PC-9 (cell line): ENCODE measurements around the gene JAG1.

Source experiments
- EZH2 ChIP-seq: fragments of 200-600 bp; sonication (generic); IDR thresholded peaks from 2 replicates; pipeline ENCODE4 v1.8.0; 2017; ENCODE audit warnings: antibody characterized with exemption, low read depth
- TF ChIP-seq, protein P1 (sequence below): fragments of 200-600 bp; sonication (generic); conservative IDR thresholded peaks from 2 replicates; pipeline ENCODE4 v1.6.1; 2017; ENCODE audit warnings: mixed run types, antibody characterized with exemption, mild to moderate bottlenecking, moderate library complexity

DNA sequence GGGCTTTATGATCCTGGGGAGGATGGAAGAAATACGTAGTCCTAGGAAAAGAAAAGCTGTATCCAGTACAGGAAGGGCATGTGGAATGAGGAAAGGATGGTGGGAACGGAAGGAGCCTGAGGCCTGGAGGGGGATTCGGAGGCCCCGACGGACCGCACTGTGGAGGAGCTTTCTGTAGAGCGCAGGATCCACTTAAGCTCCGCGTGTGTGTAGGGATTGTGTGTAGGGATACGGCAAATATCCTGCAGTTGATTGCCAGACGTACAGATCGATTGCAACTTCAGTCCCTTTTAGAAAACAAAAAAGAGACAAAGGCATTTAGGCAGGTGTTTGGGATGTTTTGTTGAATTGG, 32.6 kb upstream of the JAG1 start:
- TF ChIP-seq, protein P1, sequence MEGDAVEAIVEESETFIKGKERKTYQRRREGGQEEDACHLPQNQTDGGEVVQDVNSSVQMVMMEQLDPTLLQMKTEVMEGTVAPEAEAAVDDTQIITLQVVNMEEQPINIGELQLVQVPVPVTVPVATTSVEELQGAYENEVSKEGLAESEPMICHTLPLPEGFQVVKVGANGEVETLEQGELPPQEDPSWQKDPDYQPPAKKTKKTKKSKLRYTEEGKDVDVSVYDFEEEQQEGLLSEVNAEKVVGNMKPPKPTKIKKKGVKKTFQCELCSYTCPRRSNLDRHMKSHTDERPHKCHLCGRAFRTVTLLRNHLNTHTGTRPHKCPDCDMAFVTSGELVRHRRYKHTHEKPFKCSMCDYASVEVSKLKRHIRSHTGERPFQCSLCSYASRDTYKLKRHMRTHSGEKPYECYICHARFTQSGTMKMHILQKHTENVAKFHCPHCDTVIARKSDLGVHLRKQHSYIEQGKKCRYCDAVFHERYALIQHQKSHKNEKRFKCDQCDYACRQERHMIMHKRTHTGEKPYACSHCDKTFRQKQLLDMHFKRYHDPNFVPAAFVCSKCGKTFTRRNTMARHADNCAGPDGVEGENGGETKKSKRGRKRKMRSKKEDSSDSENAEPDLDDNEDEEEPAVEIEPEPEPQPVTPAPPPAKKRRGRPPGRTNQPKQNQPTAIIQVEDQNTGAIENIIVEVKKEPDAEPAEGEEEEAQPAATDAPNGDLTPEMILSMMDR, result no peak
- TF ChIP-seq EZH2, result no peak
